ENCODE measurements around the gene FBRS.

DNA sequence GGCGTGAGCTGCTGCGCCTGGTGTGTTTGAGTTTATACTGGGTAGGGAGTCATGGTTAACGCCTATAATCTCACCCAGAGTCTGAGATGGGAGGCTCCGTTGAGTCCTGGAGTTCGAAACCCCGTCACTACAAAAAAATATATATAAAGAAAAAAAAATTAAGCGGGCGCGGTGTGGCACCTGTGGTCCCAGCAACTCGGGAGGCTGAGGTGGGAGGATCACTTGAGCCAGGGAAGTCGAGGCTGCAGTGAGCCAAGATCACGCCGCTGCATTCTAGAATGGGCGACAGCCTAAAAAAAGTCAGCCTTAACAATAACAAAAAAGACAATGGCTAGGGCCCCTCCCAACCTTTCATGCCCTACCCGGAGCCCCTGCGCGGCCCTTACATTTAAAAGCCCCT lies 24.7 kb upstream of the FBRS start:
- TF ChIP-seq CTCF (IDR thresholded peaks at IDR 0.05; ENCODE audit: insufficient read depth, low read length, poor library complexity, severe bottlenecking) (no peak), EZH2phosphoT487 (conservative IDR thresholded peaks at IDR 0.05; ENCODE audit: low read length) (no peak)
